ENCODE measurements around the gene AAMP.

- TF ChIP-seq CTCF (IDR thresholded peaks at IDR 0.05 in 8 of 11, conservative IDR thresholded peaks at IDR 0.05 in 3 of 11) (no peak), POLR2AphosphoS5 (IDR thresholded peaks at IDR 0.05) (no peak), POLR2A (IDR thresholded peaks at IDR 0.05) (no peak)
These were observed 1.5 kb upstream of the AAMP start for GRCh38 chr2:218271487-218271797.

All from spleen (tissue), 7 donors.